HEK293 (cell line): ENCODE results near the gene FXYD3.
A peak's percentile ranks its signal among the peaks of the same experiment; 100 is the strongest.

Experiments
- CTCF ChIA-PET: fragments of 350-600 bp; formaldehyde crosslinking; extraction: SDS; loops from one replicate; lab custom pipeline; 2021; ENCODE audit warnings: antibody characterized with exemption; lab: Yijun Ruan, JAX
- POLR2A ChIA-PET: fragments of 300-600 bp; formaldehyde crosslinking; extraction: SDS; loops from one replicate; lab custom pipeline; 2020; ENCODE audit warnings: antibody characterized with exemption, inconsistent platforms; lab: Yijun Ruan, JAX
- H3K27ac ChIP-seq: fragments of 200-500 bp; sonication (Bioruptor generic); 2 replicates; pipeline ENCODE4 v1.5.1; 2014; ENCODE audit warnings: low read depth, low read length, control low read depth, inconsistent platforms; ENCODE audit errors: extremely low read depth
- H3K36me3 ChIP-seq, 2 experiments: fragments of 200-500 bp in 1 of 2; sonication (Bioruptor generic) in 1 of 2; 1 replicate in 1 of 2; 2 replicates in 1 of 2; pipeline ENCODE4 v1.5.1; 2014 to 2017; ENCODE audit warnings: inconsistent platforms in 2 of 2, low read length in 2 of 2; ENCODE audit not compliant: control insufficient read depth in 2 of 2, insufficient read depth in 1 of 2
- H3K4me1 ChIP-seq: fragments of 200-500 bp; sonication (Bioruptor generic); 2 replicates; pipeline ENCODE4 v1.5.1; 2014; ENCODE audit warnings: mild to moderate bottlenecking, low read length, inconsistent platforms; ENCODE audit not compliant: control insufficient read depth, insufficient read depth
- H3K4me3 ChIP-seq: 2 replicates; pipeline ENCODE4 v1.5.1; 2011; ENCODE audit warnings: low read depth, mild to moderate bottlenecking, control low read depth, low read length, moderate library complexity
- H3K9me3 ChIP-seq: fragments of 200-500 bp; sonication (Bioruptor generic); 2 replicates; pipeline ENCODE4 v1.5.1; 2014; ENCODE audit warnings: low read depth, low read length, inconsistent platforms; ENCODE audit not compliant: control insufficient read depth, insufficient read depth
- GLIS2 ChIP-seq: fragments of 450-650 bp; formaldehyde crosslinking; IDR thresholded peaks from 2 replicates; pipeline ENCODE4 v1.5.1; 2016; ENCODE audit warnings: missing biosample characterization, missing genetic modification characterization
- MZF1 ChIP-seq: fragments of 450-650 bp; formaldehyde crosslinking; IDR thresholded peaks from 2 replicates; pipeline ENCODE4 v1.5.1; 2017; ENCODE audit warnings: missing biosample characterization, missing genetic modification characterization, borderline replicate concordance
- SCRT2 ChIP-seq: fragments of 450-650 bp; formaldehyde crosslinking; IDR thresholded peaks from 2 replicates; pipeline ENCODE4 v1.5.1; 2016; ENCODE audit warnings: missing biosample characterization, missing genetic modification characterization
- ZBTB20 ChIP-seq: fragments of 450-650 bp; formaldehyde crosslinking; IDR thresholded peaks from 2 replicates; pipeline ENCODE4 v1.5.1; 2016; ENCODE audit warnings: missing biosample characterization, missing genetic modification characterization
- ZFHX2 ChIP-seq: fragments of 450-650 bp; formaldehyde crosslinking; conservative IDR thresholded peaks from 2 replicates; pipeline ENCODE4 v1.5.1; 2016; ENCODE audit warnings: missing biosample characterization, missing genetic modification characterization
- ZNF274 ChIP-seq, 2 experiments: fragments of 200-500 bp in 1 of 2; fragments of 450-650 bp in 1 of 2; sonication (Bioruptor generic) in 1 of 2; formaldehyde crosslinking in 1 of 2; IDR thresholded peaks; 2 replicates each; pipeline versions ENCODE4 v1.5.1 to v1.6.1; 2014 to 2016; ENCODE audit warnings: borderline replicate concordance in 1 of 2, inconsistent platforms in 1 of 2, low read length in 1 of 2, missing biosample characterization in 1 of 2, missing genetic modification characterization in 1 of 2
- ZNF350 ChIP-seq: fragments of 450-650 bp; formaldehyde crosslinking; IDR thresholded peaks from 2 replicates; pipeline ENCODE4 v1.5.0; 2017; ENCODE audit warnings: missing biosample characterization, mild to moderate bottlenecking, missing genetic modification characterization
- ZNF530 ChIP-seq: fragments of 450-650 bp; formaldehyde crosslinking; IDR thresholded peaks from 2 replicates; pipeline ENCODE4 v1.5.1; 2016; ENCODE audit warnings: low read depth, missing biosample characterization, missing genetic modification characterization
- ZNF549 ChIP-seq: fragments of 450-650 bp; IDR thresholded peaks from 2 replicates; pipeline ENCODE4 v1.5.1; 2018; ENCODE audit warnings: missing biosample characterization, missing genetic modification characterization, mild to moderate bottlenecking, inconsistent platforms, moderate library complexity
- ZNF610 ChIP-seq: fragments of 450-650 bp; formaldehyde crosslinking; IDR thresholded peaks from 2 replicates; pipeline ENCODE4 v1.5.1; 2016; ENCODE audit warnings: missing biosample characterization, missing genetic modification characterization, borderline replicate concordance
- TF ChIP-seq, protein P1 (sequence below): fragments of 450-650 bp; formaldehyde crosslinking; IDR thresholded peaks from 2 replicates; pipeline ENCODE4 v1.5.1; 2016; ENCODE audit warnings: missing biosample characterization, missing genetic modification characterization
- TF ChIP-seq, protein P2 (sequence below): fragments of 450-650 bp; formaldehyde crosslinking; IDR thresholded peaks from 2 replicates; pipeline ENCODE4; 2016; ENCODE audit warnings: missing biosample characterization, missing genetic modification characterization
- TF ChIP-seq, protein P3 (sequence below): fragments of 450-650 bp; formaldehyde crosslinking; IDR thresholded peaks from 2 replicates; pipeline ENCODE4 v1.5.1; 2016; ENCODE audit warnings: missing biosample characterization, missing genetic modification characterization, borderline replicate concordance

FXYD3 gene

DNA sequence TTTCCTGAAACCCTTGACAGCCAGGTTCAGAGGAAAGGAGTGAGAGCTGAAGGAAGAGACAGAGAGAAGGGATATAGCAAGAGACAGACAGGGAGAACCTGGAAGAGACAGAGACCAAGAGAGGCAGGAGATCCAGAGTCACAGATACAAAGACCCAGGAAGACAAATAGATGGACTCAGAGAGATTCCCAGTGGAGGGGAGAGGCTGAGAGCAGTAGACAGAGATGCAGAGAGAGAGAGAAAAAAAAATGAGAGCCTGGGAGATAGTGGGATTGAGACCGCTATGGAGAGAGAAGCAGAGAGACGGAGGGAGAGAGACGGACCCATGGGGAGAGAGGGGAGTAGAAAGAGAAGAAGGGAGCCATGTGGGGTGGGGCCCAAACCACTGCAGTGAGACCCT lies 28.2 kb downstream of the FXYD3 start (continued):
- TF ChIP-seq, protein P1, sequence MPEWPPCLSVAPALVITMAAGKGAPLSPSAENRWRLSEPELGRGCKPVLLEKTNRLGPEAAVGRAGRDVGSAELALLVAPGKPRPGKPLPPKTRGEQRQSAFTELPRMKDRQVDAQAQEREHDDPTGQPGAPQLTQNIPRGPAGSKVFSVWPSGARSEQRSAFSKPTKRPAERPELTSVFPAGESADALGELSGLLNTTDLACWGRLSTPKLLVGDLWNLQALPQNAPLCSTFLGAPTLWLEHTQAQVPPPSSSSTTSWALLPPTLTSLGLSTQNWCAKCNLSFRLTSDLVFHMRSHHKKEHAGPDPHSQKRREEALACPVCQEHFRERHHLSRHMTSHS (tag by site-specific recombination), result no peak
- TF ChIP-seq ZNF350 (tag by site-specific recombination), result no peak
- no peak for TF ChIP-seq ZNF274 (IDR thresholded peaks at IDR 0.05; ENCODE audit: low read length)
- TF ChIP-seq ZNF274 (tag by site-specific recombination; IDR thresholded peaks at IDR 0.05; ENCODE audit: borderline replicate concordance), result no peak

DNA sequence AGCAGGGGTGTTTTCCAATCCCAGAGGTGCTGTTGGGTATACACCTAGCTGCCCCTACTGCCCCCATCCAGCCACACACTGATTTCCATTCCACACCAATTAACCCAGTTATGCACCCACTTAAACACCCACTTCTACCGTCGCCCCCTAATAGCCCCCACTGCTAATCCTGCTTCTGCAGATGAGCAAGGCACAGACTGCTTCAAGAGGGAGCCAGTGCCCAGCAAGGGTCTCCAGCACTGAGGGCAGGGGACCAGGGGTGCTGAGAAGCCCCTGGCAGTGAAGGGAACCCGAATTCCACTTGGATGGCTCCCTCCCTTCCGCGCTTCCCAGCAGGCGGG lies 28.6 kb downstream of the FXYD3 start:
- ChIA-PET CTCF (interaction anchor here (0.6 to 4.7 kb wide), 14 partner anchors 9 to 592 kb away, joined by 3 to 82 read pairs (median 4); partner anchors contain the start of genes FXYD3, FXYD5 and LGI4), POLR2A (interaction anchor here (0.7 to 2.0 kb wide), 4 partner anchors 9 to 124 kb away, joined by 3 to 8 read pairs (median 6); partner anchors contain the start of genes FXYD5, LGI4 and USF2)
- Histone ChIP-seq H3K9me3 (no peaks in the 10 kb centered on the region), H3K4me1 (peaks cover 32% of the 10 kb centered on the region), H3K27ac (no peak overlapping the region), H3K4me3 (no peak overlapping the region), H3K36me3 (no peaks in the 10 kb centered on the region; a peak in 1 of 3 replicates)
- TF ChIP-seq, protein P2, sequence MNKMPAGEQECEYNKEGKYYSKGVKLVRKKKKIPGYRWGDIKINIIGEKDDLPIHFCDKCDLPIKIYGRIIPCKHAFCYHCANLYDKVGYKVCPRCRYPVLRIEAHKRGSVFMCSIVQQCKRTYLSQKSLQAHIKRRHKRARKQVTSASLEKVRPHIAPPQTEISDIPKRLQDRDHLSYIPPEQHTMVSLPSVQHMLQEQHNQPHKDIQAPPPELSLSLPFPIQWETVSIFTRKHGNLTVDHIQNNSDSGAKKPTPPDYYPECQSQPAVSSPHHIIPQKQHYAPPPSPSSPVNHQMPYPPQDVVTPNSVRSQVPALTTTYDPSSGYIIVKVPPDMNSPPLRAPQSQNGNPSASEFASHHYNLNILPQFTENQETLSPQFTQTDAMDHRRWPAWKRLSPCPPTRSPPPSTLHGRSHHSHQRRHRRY, result 0 out of 2 replicates have a peak, but pooled peaks have one; percentile 6
- TF ChIP-seq ZFHX2 (tag by site-specific recombination) (peak; percentile 88), MZF1 (no peak), GLIS2 (tag by site-specific recombination) (peak; percentile 37; the same call in 1 of the 2 replicates), ZNF530 (tag by site-specific recombination) (no peak), SCRT2 (tag by site-specific recombination) (no peak), ZNF610 (tag by site-specific recombination) (no peak), ZNF549 (tag by site-specific recombination) (no peak), ZBTB20 (tag by site-specific recombination) (no peak)
- TF ChIP-seq, protein P3, sequence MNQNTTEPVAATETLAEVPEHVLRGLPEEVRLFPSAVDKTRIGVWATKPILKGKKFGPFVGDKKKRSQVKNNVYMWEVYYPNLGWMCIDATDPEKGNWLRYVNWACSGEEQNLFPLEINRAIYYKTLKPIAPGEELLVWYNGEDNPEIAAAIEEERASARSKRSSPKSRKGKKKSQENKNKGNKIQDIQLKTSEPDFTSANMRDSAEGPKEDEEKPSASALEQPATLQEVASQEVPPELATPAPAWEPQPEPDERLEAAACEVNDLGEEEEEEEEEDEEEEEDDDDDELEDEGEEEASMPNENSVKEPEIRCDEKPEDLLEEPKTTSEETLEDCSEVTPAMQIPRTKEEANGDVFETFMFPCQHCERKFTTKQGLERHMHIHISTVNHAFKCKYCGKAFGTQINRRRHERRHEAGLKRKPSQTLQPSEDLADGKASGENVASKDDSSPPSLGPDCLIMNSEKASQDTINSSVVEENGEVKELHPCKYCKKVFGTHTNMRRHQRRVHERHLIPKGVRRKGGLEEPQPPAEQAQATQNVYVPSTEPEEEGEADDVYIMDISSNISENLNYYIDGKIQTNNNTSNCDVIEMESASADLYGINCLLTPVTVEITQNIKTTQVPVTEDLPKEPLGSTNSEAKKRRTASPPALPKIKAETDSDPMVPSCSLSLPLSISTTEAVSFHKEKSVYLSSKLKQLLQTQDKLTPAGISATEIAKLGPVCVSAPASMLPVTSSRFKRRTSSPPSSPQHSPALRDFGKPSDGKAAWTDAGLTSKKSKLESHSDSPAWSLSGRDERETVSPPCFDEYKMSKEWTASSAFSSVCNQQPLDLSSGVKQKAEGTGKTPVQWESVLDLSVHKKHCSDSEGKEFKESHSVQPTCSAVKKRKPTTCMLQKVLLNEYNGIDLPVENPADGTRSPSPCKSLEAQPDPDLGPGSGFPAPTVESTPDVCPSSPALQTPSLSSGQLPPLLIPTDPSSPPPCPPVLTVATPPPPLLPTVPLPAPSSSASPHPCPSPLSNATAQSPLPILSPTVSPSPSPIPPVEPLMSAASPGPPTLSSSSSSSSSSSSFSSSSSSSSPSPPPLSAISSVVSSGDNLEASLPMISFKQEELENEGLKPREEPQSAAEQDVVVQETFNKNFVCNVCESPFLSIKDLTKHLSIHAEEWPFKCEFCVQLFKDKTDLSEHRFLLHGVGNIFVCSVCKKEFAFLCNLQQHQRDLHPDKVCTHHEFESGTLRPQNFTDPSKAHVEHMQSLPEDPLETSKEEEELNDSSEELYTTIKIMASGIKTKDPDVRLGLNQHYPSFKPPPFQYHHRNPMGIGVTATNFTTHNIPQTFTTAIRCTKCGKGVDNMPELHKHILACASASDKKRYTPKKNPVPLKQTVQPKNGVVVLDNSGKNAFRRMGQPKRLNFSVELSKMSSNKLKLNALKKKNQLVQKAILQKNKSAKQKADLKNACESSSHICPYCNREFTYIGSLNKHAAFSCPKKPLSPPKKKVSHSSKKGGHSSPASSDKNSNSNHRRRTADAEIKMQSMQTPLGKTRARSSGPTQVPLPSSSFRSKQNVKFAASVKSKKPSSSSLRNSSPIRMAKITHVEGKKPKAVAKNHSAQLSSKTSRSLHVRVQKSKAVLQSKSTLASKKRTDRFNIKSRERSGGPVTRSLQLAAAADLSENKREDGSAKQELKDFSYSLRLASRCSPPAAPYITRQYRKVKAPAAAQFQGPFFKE (tag by site-specific recombination), result no peak
